HG02973 (cell line): ENCODE results near the gene GRID2.
"Not testable (repeated sequence)": the region's sequence is repeated elsewhere in the genome, so short reads cannot be mapped to it uniquely, and the experiment has no call there.

Experiments
- ATAC-seq: cut with Tn5 transposase; IDR thresholded peaks from one replicate; pipeline ENCODE4 v1.9.1; 2021; ENCODE audit warnings: moderate library complexity; ENCODE audit not compliant: unreplicated experiment

GRID2 gene

GRCh38 chr4:92433272-92433758 is 129.5 kb downstream of the GRID2 start:
- no peak for ATAC-seq

DNA sequence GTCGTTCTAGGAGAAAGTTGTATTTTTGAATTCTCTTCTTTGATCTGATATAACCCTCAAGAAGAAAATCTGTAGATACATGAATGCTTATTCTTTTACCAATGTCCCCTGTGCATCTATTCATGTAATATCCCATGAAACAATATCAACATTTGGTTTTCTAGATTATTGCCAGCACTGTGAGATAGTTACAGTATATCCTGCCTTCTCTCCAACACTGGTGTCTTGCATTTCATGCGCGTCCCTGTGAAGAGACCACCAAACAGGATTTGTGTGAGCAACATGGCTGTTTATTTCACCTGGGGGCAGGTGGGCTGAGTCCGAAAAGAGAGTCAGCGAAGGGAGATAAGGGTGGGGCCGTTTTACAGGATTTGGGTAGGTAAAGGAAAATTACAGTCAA is 135.0 kb downstream of the GRID2 start:
- not testable (repeated sequence) for ATAC-seq

DNA sequence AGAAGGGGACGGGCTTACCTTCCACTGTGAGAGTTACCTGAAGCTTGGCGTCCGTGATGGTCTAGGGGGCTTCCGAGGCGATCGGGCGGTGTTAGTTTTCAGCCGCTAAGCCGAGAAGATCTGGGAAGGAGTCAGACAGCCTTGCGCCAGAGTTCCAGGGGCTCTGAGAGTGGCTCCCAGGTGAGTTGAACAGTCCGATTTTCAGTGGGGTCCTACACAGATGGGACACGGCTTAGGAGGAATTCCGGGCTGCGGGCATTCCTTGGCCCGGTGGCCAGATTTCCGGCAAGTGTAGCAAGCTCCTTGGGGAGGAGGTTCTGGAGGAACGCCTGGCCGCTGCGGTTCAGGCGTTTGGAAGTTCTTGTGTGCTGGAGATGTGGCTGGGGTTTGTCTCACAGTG is 138.4 kb downstream of the GRID2 start:
- ATAC-seq = not testable (repeated sequence)

DNA sequence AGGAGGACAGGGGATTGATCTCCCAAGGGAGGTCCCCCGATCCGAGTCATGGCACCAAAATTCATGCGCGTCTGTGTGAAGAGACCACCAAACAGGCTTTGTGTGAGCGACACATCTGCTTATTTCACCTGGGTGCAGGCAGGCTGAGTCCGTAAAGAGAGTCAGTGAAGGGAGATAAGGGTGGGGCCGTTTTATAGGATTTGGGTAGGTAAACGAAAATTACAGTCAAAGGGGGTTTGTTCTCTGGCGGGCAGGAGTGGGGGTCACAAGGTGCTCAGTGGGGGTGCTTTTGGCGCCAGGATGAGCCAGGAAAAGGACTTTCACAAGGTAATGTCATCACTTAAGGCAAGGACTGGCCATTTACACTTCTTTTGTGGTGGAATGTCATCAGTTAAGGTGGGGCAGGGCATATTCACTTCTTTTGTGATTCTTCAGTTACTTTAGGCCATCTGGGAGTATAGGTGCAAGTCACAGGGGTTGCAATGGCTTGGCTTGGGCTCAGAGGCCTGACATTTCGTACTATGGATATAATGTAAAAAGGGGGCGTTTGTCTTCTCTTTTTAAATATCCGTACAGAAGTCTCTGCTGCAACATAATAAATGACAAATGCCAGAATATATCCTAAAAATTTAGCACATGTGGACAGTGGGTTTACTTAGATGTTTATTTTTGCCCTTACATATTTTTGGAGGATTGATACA is 140.5 kb downstream of the GRID2 start:
- ATAC-seq = not testable (repeated sequence)

GRCh38 chr4:92445127-92445526 is 141.4 kb downstream of the GRID2 start:
- ATAC-seq = no peak

- no peak for ATAC-seq
Observed at GRCh38 chr4:92447255-92447905, 143.6 kb downstream of the GRID2 start.

GRCh38 chr4:92448176-92448575 is 144.4 kb downstream of the GRID2 start:
- not testable (repeated sequence) for ATAC-seq

- ATAC-seq = no peak
Observed at GRCh38 chr4:92450694-92451093, 146.9 kb downstream of the GRID2 start.

DNA sequence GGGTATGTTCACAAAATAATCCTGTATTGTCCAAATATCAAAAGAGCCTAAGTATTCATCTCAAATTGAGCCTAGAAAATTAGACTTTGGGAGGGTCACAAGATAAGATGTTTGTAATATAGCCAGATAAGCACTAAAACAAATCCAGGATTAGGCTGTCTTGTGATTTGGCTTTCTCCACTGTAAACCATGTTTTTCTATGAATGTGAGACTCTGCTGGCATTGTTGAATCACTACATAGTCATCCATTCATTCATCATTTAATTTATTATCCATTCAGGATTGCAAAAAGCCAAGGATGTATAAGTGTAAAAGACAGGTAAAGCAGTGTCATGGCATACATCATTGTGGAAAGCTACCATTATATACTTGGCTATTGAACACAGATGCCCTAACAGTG is 148.0 kb downstream of the GRID2 start:
- ATAC-seq = no peak

DNA sequence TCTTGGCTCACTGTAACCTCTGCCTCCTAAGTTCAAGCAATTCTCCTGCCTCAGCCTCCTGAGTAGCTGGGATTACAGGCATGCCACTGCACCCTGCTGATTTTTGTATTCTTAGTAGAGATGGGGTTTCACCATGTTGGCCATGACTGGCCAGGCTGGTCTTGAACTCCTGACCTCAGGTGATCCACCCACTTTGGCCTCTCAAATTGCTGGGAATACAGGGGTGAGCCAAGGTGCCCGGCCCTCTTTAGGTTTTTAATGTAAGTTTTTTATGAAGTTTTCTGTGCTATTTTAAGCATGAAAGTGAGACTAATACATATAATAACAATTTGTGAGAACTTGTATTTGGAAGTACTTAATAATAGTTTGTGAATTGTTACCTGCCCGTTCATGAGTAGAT is 148.6 kb downstream of the GRID2 start:
- not testable (repeated sequence) for ATAC-seq

- ATAC-seq = no peak
Observed at GRCh38 chr4:92455329-92455839, 151.6 kb downstream of the GRID2 start.

GRCh38 chr4:92455951-92456350 is 152.2 kb downstream of the GRID2 start:
- ATAC-seq = no peak

GRCh38 chr4:92461732-92462131 is 158.0 kb downstream of the GRID2 start:
- no peak for ATAC-seq

GRCh38 chr4:92477298-92477697 is 173.5 kb downstream of the GRID2 start:
- ATAC-seq = no peak

DNA sequence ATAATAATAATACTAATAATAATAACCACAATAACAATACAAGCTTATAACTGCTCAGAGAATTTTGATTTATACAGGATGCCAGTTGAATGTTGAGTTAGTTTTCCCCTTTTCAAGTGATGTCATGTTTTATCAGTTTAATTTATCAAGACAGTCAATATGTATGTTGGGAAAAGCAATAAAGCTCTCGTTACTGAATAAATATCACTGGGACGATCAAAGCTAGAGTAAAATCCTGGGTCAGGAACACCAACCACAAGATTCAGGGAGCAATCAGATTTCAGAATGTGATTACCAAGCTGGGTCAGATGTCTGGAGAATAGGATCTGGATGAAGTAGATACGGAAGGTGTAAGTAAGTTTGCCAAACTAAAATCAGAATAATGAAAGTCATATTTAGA is 179.6 kb downstream of the GRID2 start:
- ATAC-seq = no peak

DNA sequence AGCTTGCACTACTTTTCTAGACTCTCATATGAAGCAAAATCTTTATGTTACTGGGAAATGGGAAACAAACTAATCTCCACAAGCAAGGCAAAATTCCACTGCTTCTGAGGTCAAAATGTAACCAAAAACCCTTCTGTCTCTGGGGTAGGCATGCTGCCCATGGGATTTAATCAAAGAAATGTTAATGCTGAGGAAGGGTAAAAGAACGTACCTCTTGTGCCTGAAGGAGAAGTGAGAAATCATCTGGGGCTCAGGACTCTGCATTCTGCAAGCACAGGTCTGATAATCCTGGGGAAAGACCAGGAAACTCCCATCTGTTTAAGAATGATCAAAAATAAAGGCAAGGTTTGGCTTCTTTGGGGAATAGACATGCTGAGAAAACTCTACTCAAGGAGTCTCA is 184.7 kb downstream of the GRID2 start:
- no peak for ATAC-seq

GRCh38 chr4:92497141-92497540 is 193.4 kb downstream of the GRID2 start:
- ATAC-seq = no peak

- no peak for ATAC-seq
Observed at GRCh38 chr4:92501456-92501855, 197.7 kb downstream of the GRID2 start.

- no peak for ATAC-seq
Observed at GRCh38 chr4:92506933-92507332, 203.2 kb downstream of the GRID2 start.

- ATAC-seq = no peak
Observed at GRCh38 chr4:92514627-92515026, 210.9 kb downstream of the GRID2 start.

DNA sequence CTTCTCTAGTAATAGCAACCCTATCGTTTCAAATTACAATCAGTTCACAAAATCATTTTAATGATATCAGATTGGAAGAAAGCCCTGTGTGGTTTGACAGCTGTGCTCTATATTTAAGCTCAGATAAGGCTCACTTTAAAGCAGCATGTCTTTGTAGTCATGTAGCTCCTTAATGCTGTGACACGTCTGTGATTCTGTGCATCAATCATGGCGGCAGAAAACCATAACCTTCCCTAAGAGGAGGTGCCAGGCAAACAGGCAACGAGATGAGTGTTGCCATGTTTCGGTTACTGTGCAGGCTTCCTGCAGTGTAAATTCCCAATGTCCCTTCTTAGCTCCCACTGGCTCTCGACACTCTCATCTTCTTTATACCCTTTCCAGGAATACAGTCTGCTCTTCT is 212.7 kb downstream of the GRID2 start:
- no peak for ATAC-seq

GRCh38 chr4:92519727-92520126 is 216.0 kb downstream of the GRID2 start:
- no peak for ATAC-seq
